Measurements from ENCODE around the gene IZUMO2.

DNA sequence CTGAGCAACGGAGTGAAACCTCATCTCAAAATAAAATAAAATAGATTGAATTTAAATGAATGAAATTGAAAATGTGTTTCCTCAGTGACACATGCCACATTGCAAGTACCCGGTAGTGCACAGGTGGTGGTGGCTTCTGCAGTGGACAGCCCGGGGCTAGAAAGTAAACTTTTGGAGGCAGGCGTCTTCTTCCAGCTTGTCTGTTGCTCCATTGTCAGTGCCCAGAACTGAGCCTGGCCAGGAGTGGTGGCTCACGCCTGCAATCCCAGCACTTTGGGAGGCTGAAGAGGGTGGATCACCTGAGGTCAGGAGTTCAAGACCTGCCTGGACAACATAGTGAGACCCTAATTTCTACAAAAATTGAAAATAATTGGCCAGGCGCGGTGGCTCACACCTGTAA, 46.0 kb upstream of the IZUMO2 start:
- TF ChIP-seq, protein P1, sequence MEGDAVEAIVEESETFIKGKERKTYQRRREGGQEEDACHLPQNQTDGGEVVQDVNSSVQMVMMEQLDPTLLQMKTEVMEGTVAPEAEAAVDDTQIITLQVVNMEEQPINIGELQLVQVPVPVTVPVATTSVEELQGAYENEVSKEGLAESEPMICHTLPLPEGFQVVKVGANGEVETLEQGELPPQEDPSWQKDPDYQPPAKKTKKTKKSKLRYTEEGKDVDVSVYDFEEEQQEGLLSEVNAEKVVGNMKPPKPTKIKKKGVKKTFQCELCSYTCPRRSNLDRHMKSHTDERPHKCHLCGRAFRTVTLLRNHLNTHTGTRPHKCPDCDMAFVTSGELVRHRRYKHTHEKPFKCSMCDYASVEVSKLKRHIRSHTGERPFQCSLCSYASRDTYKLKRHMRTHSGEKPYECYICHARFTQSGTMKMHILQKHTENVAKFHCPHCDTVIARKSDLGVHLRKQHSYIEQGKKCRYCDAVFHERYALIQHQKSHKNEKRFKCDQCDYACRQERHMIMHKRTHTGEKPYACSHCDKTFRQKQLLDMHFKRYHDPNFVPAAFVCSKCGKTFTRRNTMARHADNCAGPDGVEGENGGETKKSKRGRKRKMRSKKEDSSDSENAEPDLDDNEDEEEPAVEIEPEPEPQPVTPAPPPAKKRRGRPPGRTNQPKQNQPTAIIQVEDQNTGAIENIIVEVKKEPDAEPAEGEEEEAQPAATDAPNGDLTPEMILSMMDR (IDR thresholded peaks at IDR 0.05 in 2 of 3, conservative IDR thresholded peaks at IDR 0.05 in 1 of 3; ENCODE audit: borderline replicate concordance in 1 of 3, insufficient read depth in 1 of 3, low read depth in 2 of 3, low read length in 2 of 3), result no peak
- TF ChIP-seq EZH2 (IDR thresholded peaks at IDR 0.05) (no peak), EGR1 (IDR thresholded peaks at IDR 0.05; ENCODE audit: low read depth) (no peak), FOSL1 (IDR thresholded peaks at IDR 0.05; ENCODE audit: low read depth) (no peak), CBX3 (IDR thresholded peaks at IDR 0.05; ENCODE audit: low read depth) (no peak)
- TF ChIP-seq, protein P2, sequence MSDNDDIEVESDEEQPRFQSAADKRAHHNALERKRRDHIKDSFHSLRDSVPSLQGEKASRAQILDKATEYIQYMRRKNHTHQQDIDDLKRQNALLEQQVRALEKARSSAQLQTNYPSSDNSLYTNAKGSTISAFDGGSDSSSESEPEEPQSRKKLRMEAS (IDR thresholded peaks at IDR 0.05), result no peak

Data from HCT116 (cell line).